Measurements from ENCODE around the gene PTPRD.

PTPRD gene

DNA sequence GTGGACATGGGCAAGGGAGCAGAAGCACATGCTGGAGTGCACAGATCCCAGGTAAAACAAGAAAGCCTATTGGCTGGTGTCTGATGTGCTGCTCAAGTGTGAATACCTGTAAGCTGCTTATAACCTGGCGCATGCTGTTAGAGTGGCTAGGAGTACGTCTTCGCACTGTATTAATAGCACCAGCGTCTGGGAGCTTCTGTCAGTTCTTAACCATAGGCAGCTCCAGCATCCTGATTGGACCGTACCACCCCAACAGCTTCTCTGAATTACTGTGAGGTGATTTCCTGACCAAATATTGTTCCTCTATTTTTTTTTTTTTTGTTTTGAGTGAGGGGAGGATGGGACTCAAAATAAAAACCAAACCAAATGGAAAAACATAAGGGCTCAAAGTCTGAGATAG is 987.6 kb downstream of the PTPRD start:
- no peak overlapping the region for H3K4me3 ChIP-seq (ENCODE audit: low read length)
- TF ChIP-seq, protein P1, sequence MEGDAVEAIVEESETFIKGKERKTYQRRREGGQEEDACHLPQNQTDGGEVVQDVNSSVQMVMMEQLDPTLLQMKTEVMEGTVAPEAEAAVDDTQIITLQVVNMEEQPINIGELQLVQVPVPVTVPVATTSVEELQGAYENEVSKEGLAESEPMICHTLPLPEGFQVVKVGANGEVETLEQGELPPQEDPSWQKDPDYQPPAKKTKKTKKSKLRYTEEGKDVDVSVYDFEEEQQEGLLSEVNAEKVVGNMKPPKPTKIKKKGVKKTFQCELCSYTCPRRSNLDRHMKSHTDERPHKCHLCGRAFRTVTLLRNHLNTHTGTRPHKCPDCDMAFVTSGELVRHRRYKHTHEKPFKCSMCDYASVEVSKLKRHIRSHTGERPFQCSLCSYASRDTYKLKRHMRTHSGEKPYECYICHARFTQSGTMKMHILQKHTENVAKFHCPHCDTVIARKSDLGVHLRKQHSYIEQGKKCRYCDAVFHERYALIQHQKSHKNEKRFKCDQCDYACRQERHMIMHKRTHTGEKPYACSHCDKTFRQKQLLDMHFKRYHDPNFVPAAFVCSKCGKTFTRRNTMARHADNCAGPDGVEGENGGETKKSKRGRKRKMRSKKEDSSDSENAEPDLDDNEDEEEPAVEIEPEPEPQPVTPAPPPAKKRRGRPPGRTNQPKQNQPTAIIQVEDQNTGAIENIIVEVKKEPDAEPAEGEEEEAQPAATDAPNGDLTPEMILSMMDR (IDR thresholded peaks at IDR 0.05; ENCODE audit: insufficient read depth, low read depth, low read length, missing control alignments): no peak
- DNase-seq (ENCODE audit: low read depth): no peak

DNA sequence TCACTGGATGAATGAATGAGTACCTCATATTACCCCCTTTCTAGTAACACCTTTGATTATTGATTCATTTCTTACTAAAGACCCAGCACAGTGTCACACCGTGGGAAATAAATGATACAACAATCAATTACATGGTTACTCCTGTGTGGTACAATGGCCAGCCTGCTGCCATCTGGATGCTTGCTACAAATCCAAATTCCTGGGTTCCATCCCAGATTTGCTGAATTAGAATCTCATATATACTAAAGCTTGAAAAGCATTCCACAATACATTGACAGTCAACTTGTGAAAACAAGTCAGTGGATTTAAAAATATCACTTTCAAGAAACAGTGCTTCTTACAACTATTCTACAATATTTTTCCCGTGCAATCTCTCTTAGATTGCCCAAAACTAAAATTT is 989.3 kb downstream of the PTPRD start:
- no peak overlapping the region for H3K4me3 ChIP-seq (ENCODE audit: low read length)
- no peak for DNase-seq (ENCODE audit: low read depth)
- TF ChIP-seq, protein P1 (IDR thresholded peaks at IDR 0.05; ENCODE audit: insufficient read depth, low read depth, low read length, missing control alignments): no peak

DNA sequence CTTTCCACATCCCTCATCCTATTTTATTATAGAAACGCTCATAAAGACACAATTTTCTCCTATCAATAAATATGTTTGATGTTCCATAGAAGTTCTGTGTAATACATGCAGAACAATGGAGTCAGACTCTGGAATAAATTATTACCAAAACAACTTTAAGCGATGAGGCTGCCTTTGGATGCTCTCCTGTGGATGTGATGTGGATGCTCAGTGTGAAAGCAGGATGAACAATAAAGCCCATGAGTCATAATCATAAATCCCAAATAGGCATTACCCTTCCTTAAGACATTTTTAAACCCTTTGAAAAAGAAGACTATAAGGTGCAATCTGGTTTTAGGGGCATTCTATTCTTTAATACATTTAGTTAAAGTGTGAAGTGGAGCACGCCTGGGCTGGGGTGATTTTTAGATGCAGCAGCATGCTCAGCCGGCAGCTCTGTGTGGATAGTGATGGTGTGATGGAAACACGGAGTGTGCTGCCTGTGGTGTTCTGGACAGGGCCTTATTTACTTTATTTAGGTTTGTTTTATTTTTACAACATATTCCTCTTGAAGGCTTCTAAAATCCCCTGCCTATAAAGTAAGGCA is 991.4 kb downstream of the PTPRD start:
- no peak for DNase-seq (ENCODE audit: low read depth)
- TF ChIP-seq, protein P1 (IDR thresholded peaks at IDR 0.05; ENCODE audit: insufficient read depth, low read depth, low read length, missing control alignments): no peak

DNA sequence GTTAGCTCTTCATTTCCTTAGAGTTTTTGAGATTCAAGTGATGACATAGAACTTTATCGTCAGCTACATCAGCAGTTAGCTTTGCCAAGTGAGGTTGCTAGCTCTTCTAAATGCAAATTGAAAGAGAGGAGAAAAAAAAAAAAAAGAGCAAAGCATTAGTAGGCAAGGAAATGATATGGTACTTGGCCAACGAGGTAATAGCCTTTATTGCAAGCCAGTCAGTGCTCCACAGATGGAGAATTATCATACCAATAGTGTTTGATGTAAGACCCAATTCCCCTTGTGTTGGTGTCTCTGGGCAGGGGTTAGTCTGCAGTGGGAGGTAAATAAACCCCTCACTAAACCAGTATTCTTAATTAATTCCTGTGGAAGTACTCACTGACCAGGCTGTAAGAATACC is 992.1 kb downstream of the PTPRD start:
- DNase-seq (ENCODE audit: low read depth): no peak
- no peak overlapping the region for H3K4me3 ChIP-seq (ENCODE audit: low read length)
- TF ChIP-seq, protein P1 (IDR thresholded peaks at IDR 0.05; ENCODE audit: insufficient read depth, low read depth, low read length, missing control alignments): no peak

More for the DNA sequence above, 991.4 kb downstream of the PTPRD start:
- no peak overlapping the region for H3K4me3 ChIP-seq (ENCODE audit: low read length)

DNA sequence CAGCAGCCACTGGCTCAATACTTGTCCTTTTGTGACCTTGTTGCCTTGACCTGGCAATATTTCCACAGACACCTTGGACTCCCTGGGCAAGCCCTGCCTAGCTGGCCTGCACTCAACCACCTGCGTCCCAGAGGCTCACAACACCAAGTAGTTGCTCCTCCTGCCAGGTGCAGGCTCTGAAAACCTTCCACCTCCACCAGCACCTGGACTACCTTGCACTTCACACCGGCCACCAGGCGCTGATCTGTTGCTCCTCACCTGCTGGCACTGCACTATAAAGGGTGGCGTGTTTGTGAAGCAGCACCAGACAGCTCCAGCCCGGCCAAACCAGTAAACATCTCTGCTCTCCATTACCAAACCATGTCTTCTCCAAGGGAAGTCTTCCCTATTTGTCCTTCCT is 997.7 kb downstream of the PTPRD start:
- TF ChIP-seq, protein P1 (IDR thresholded peaks at IDR 0.05; ENCODE audit: insufficient read depth, low read depth, low read length, missing control alignments): no peak

DNA sequence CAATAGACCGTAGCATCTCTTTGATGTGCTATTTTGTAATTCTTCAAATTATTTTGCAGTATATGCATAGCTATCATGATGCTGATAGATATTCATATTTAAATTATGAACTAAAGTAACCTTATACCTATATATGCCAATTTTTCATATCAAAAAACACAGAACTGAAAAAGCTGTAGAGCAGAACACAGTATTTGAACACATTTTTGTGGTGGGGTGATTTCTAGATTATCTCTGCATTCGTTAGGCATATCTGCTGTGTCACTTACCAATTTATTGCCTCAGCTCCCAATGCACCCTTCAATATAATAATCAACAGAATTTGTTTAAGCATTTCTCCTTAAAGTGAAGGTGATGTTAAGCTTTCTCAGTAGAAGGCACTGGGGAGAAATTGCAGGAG is 998.2 kb downstream of the PTPRD start:
- TF ChIP-seq, protein P1 (IDR thresholded peaks at IDR 0.05; ENCODE audit: insufficient read depth, low read depth, low read length, missing control alignments): no peak
- no peak for DNase-seq (ENCODE audit: low read depth)
- no peak overlapping the region for H3K4me3 ChIP-seq (ENCODE audit: low read length)

More for the DNA sequence above, 997.7 kb downstream of the PTPRD start:
- no peak overlapping the region for H3K4me3 ChIP-seq (ENCODE audit: low read length)
- DNase-seq (ENCODE audit: low read depth): no peak

DNA sequence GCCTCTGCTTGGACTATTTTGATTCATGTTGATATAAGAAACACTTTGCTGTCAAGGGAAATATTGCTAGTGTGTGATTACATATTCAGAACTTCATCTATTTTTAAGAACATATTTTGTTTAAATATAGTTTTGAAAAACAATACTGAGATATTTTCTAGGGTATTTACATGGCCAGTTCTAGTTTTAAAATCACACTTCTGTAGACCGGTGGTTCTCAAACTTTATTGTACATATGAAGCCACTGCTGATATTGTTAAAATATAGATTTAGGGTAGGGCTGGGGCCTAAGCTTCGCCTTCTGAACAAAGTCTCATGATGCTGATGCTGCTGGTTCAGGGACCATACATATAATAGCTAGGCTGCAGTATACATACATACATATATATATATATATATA is 1000.0 kb downstream of the PTPRD start:
- TF ChIP-seq, protein P1 (IDR thresholded peaks at IDR 0.05; ENCODE audit: insufficient read depth, low read depth, low read length, missing control alignments): no peak
- H3K4me3 ChIP-seq (ENCODE audit: low read length): no peak overlapping the region
- no peak for DNase-seq (ENCODE audit: low read depth)

Data from epithelial cell of esophagus (primary cell).